Stromal cell of bone marrow (primary cell): Measurements from ENCODE around the gene CYLD.

Experiments
- DNase-seq: peaks from one replicate; pipeline ENCODE4 v3.0.0-alpha.2; 2012; ENCODE audit warnings: low read depth

CYLD gene

GRCh38 chr16:50740736-50741135 lies 1.1 kb upstream of the CYLD start:
- DNase-seq, result no peak

DNA sequence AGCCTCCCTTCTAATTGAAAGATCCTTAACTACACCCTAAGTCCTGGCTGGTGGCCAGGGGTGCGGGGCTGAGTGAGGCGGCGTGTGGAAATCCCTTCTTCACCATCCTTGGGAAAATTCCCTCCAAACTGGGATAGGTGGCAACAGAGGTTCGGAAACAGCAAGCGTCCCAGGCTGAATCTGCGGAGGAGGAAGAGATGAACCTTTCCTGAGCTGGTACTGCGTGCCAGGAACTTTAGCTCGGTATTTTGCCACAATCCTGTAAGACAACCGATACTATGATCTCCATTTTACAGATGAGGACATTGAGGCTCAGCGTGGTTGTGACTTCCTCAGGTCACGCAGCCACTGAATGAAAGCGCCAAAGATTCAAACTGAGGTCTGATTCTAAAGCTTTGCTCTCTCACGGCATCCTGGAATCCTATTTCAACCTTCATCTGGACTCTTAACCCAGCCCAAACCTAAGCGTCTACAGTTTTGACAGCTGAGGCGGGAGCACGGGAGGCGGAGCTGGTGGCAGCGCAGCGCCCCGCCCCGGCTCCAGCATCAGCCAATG lies 583 bp upstream of the CYLD start:
- no peak for DNase-seq

GRCh38 chr16:50742576-50743200 lies 802 bp downstream of the CYLD start:
- no peak for DNase-seq

DNA sequence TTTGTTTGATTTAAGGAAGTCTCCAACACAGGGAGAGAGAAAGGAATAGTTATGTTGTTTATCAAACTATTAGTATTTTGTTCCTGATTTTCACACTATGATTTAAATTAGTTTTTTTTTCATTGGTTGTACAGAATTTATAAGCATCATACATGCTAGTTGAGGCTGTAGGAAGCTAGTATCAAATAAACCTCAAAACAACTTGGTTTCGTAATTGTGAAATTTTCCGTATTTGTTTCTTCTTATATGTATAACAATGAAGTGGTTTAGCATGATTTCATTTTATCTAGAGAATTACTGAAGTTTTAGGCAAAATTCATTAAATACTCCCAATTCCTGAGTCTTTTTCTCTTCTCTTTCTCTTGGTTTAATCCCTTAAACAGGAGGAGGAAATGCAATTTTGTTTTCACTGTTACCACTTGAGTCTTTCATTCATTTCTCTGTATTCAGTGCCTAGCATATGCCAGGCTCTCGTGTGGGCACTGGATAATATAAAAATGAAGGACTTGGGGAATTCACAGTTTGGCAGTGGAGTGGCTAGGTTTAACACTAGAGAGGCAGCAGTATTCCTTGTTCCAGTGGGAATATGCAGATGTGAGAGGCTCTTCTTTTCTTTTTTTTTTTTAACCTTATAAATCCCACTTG lies 1.8 kb downstream of the CYLD start:
- DNase-seq, result no peak

GRCh38 chr16:50744881-50745280 lies 3.0 kb downstream of the CYLD start:
- no peak for DNase-seq

GRCh38 chr16:50745940-50746339 lies 4.1 kb downstream of the CYLD start:
- no peak for DNase-seq

DNA sequence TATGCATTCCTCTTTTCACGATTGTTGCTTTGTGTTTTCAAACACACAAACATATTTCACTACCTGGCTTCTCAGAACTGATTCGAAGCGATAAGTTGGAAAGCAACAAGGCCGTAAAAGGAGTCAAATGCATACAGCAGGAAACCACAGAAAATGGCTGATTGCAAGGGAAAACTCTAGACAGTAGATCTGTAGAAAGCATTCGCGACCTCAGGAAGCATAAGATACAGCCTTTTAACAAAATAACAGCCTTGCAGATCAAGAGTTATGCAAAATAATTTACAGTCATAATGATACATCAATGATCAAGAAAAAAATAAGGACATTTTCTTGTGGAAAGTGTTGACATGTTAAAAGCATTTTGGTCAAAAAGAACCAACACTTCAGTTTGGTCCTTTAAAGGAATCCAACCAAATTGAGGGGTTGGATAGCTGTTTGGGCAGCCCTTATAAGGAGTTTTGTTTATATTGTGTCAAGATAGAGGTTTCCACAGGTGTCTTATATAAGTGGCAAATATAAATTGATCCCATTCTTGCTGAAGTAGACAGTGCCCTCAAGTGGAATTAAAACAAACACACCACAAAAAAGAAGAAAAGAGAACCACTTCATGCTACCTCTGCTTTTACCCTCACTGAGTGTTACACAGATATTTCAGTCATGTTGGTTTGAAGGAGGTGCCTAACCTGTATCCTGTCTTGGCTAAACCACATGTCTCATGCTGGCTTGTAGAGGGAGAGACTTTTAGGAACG lies 5.5 kb downstream of the CYLD start:
- DNase-seq, result no peak

DNA sequence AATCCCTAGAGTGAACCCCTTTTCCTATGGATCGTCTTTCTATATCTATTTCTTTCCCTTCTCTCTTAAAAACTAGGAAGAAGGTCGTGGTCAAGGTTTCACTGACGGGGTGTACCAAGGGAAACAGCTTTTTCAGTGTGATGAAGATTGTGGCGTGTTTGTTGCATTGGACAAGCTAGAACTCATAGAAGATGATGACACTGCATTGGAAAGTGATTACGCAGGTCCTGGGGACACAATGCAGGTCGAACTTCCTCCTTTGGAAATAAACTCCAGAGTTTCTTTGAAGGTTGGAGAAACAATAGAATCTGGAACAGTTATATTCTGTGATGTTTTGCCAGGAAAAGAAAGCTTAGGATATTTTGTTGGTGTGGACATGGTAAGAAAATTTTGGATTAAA lies 9.6 kb downstream of the CYLD start:
- no peak for DNase-seq

DNA sequence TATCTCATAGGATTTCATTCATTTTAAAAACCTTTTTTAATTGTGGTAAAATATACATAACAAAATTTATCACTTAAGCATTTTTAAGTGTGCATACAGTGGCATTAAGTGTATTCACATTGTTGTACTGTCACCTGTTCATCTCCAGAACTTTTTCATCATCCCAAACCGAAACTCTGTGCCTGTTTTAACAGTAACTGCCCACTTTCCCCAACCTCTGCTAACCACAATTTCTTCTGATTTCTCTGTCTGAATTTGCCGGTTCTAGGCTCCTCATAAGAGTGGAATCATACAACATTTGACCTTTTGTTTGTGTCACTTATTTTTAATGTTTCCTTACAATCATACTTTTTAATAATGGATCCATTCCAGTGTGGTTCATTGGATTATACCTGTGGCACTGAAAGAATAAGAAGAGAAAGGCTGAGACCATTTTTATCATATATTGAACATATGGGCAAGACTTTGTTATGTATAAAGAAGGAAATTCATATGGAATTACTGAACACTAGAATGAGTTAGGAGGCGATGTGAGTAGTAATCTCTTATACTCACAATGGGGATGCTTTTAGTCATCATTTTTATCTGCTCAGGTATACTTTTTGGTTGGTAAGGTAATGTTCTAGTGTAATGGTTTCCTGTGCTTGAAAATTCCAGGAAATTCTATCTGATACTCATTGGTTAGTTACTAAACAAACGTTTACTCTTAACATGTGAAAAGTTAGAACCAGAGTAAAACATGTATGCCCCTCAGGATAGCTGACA lies 10.8 kb downstream of the CYLD start:
- no peak for DNase-seq

DNA sequence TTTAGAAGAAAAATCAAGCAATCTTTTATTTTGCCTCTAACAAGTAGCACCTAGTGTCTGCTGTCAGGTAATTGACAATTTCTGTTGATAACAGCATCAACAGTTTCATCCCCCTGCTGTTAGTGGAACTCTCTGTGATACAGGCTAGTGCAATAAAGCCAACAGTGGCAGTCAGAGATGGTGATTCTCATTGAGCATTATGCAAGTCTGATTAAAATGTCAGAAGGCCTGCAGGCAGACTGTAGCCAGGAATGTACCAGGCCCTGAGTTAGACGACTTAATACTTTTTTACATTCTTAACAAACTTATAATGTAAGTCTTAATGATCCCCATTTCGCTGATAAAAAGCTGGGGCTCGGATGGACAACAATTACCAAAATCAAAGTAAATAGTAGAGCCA lies 14.6 kb downstream of the CYLD start:
- no peak for DNase-seq

DNA sequence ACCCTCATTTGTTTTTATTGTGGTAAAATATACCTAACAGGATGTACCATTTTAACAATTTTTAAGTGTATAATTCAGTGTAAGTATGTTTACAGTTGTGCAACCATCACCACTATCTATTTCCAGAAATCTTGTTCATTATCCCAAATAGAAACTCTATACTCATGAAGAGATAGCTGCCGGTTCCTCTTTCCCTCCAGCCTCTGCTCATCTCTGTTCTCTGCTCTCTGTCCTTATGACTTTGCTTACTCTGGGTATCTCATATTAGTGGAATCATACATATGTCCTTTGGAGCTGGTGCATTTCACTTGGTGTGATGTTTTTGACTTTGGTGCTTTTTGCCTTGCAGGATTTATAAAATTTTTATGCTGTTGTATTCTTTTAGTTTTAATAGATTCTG lies 19.4 kb downstream of the CYLD start:
- DNase-seq, result no peak

DNA sequence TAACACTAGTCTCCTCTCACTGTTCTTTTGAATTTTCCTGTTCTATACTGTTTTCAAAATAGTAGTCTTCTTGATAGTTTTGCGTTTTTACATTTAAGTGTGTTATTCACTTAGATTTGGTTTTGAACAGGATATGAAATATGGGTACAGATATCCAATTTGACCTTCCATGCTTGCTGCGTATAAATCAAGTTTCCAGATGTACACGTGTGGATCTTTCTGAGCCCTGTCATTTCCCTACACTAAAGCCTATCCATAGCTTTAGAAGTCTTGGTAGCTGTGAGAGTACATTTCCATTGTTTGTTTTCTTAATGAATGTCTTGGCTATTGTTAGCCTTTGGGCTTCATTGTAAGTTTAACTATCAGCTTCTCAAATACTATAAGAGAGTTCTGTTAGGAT lies 20.4 kb downstream of the CYLD start:
- DNase-seq, result no peak

GRCh38 chr16:50763211-50763610 lies 21.3 kb downstream of the CYLD start:
- no peak for DNase-seq

DNA sequence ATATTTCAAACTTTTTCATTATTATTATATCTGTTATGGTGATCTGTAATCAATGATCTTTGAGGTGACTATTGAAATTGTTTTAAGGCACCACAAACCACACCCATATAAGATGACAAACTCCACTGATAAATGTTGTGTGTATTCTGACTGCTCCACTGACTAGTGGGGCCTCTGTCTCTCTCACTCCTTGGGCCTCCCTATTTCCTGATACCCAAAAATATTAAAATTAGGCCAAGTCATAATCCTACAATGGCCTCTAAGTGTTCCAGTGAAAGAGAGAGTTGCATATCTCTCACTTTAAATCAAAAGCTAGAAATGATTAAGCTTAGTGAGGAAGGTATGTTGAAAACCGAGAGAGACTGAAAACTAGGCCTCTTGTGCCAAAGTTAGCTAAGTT lies 23.4 kb downstream of the CYLD start:
- no peak for DNase-seq

DNA sequence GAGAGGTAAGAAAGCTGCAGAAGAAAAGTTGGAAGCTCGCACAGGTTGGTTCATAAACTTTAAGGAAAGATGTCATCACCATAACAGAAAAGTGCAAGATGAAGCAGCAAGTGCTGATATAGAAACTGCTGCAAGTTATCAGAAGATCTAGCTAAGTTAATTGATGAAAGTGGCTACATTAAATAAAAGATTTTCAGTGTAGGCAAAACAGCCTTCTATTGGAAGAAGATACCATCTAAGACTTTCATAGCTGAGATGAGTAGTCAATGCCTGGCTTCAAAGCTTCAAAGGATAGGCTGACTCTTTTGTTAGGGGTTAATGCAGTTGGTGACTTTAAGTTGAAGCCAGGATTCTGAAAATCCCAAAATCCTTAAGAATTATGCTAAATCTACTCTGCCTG lies 24.0 kb downstream of the CYLD start:
- DNase-seq, result no peak

GRCh38 chr16:50767197-50767596 lies 25.3 kb downstream of the CYLD start:
- DNase-seq, result no peak

- peak; percentile 81 for DNase-seq
Observed at GRCh38 chr16:50771366-50771765, 29.5 kb downstream of the CYLD start.

- DNase-seq, result no peak
Observed at GRCh38 chr16:50774405-50774804, 32.5 kb downstream of the CYLD start.

DNA sequence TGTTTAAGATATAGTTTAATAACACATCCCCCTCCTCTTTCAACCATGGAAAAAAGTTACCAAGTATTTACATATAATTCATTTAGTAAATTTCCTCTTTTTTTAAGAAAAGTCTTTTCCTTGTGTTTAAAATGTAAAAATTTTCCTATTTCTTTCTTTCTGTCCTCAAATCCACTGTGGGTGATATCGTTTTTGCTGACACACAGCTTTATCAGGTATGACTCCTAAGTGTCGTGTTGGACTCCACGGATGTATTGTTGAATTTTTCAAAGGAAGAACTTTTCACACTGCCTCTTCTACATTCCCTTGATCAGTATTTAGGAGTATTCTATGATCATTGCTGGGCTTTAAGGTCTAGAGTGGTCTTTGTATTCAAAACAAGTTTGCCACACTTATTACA lies 33.1 kb downstream of the CYLD start:
- no peak for DNase-seq

- DNase-seq, result no peak
Observed at GRCh38 chr16:50776037-50776436, 34.2 kb downstream of the CYLD start.

DNA sequence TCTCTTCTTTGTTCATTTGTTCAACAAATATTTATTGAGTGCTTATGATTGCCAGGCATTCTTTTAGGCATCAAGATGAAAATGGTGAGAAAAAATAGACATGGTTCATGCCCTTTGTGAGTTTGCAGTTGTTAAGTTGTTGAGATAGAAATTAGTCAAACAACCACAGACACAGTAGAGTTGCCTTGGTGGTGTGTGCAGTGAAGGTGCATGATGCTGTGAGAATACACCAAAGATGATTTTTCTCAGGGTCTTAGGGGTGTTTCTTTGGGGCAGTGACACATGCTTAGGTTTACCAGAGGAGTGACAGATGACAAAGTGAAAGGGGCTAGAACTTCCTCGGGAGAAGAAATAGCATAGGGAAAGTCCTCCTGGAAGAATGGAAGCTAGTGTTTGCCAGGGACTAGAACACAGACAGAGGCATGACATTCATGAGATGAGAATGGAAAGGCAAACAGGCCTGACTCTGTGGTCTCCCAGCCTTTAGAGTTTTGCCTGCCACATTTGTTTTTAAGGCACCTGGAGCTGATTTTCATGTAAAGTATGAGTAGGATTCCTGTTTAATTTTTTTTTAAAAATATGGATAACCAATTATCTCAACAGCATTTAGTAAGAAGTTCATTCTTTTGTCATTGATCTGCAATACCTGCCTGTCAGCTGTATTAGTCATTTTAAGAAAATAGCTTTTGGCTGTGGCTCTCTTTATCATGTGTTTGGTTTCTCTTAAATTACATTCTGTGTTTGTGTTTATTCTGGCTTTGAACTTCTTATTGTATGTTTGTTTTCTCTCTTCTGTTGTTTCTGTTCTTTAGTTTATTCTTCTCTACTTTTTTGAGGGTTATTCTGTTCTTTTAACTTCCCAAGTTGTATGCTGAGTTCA lies 36.6 kb downstream of the CYLD start:
- DNase-seq, result no peak
